GM23338 (cell line): Measurements from ENCODE around the gene NPTXR. TPM values are rescaled to one million over a fixed set of nuclear protein-coding genes. Genes with fewer than 3 reads are reported as not detected.

Source experiments
- ATAC-seq: fragments of 200-7000 bp; cut with Tn5 transposase; 3 replicates; pipeline ENCODE4 v1.9.1; 2020
- DNase-seq: peaks from one replicate; pipeline ENCODE4 v3.0.0-alpha.2; 2015; ENCODE audit warnings: low spot score
- H2AFZ ChIP-seq: fragments of 200-600 bp; sonication (generic); 2 replicates; pipeline ENCODE4 v1.8.0; 2016; ENCODE audit warnings: antibody characterized with exemption, mild to moderate bottlenecking, moderate library complexity
- H3F3A ChIP-seq: fragments of 200-600 bp; sonication (generic); replicated peaks from 2 replicates; pipeline ENCODE4 v1.8.0; 2017; ENCODE audit warnings: antibody characterized with exemption, mixed run types, low read depth
- H3K27ac ChIP-seq: fragments of 200-600 bp; sonication (generic); 2 replicates; pipeline ENCODE4 v1.6.1; 2016; ENCODE audit warnings: low read depth
- H3K27me3 ChIP-seq: fragments of 200-600 bp; sonication (generic); 2 replicates; pipeline ENCODE4 v1.8.0; 2016; ENCODE audit warnings: mild to moderate bottlenecking, mixed run types, moderate library complexity; ENCODE audit not compliant: insufficient read depth
- H3K36me3 ChIP-seq: fragments of 200-600 bp; sonication (generic); 2 replicates; pipeline ENCODE4 v1.8.0; 2016; ENCODE audit warnings: mild to moderate bottlenecking; ENCODE audit not compliant: insufficient read depth
- H3K4me1 ChIP-seq: fragments of 200-600 bp; sonication (generic); 2 replicates; pipeline ENCODE4 v1.8.0; 2016; ENCODE audit warnings: mild to moderate bottlenecking, moderate library complexity; ENCODE audit not compliant: insufficient read depth
- H3K4me2 ChIP-seq: fragments of 200-600 bp; sonication (generic); 2 replicates; pipeline ENCODE4 v1.7.1; 2017; ENCODE audit warnings: mixed run types
- H3K4me3 ChIP-seq: fragments of 200-600 bp; sonication (generic); 2 replicates; pipeline ENCODE4 v1.6.1; 2016; ENCODE audit warnings: mixed run types
- H3K79me2 ChIP-seq: fragments of 200-600 bp; sonication (generic); replicated peaks from 2 replicates; pipeline ENCODE4 v1.8.0; 2017; ENCODE audit warnings: mild to moderate bottlenecking; ENCODE audit not compliant: insufficient read depth
- H3K9me2 ChIP-seq: fragments of 200-600 bp; sonication (generic); 2 replicates; pipeline ENCODE4 v1.8.0; 2017; ENCODE audit not compliant: insufficient read depth
- H4K20me1 ChIP-seq: fragments of 200-600 bp; sonication (generic); replicated peaks from 2 replicates; pipeline ENCODE4 v1.8.0; 2017; ENCODE audit warnings: mild to moderate bottlenecking; ENCODE audit not compliant: insufficient read depth
- H3K27ac Mint-ChIP-seq: 2 replicates; pipeline ENCODE4 v1.8.0; 2020; ENCODE audit warnings: inconsistent platforms, mild to moderate bottlenecking, moderate library complexity, mixed read lengths
- H3K27me3 Mint-ChIP-seq: 3 replicates; pipeline ENCODE4 v1.8.0; 2022; ENCODE audit warnings: low read depth, mild to moderate bottlenecking, moderate library complexity, mixed read lengths, inconsistent platforms; ENCODE audit not compliant: insufficient read depth, poor library complexity
- H3K36me3 Mint-ChIP-seq: 3 replicates; pipeline ENCODE4 v1.8.0; 2021; ENCODE audit warnings: low read depth, mild to moderate bottlenecking, inconsistent platforms, moderate library complexity, mixed read lengths
- H3K4me1 Mint-ChIP-seq: 3 replicates; pipeline ENCODE4 v1.8.0; 2020; ENCODE audit warnings: mild to moderate bottlenecking, inconsistent platforms, mixed read lengths
- H3K4me3 Mint-ChIP-seq: 3 replicates; pipeline ENCODE4 v1.8.0; 2021; ENCODE audit warnings: moderate library complexity, mild to moderate bottlenecking, inconsistent platforms, mixed read lengths
- H3K9me3 Mint-ChIP-seq: 3 replicates; pipeline ENCODE4 v1.8.0; 2020; ENCODE audit warnings: moderate library complexity, mild to moderate bottlenecking, inconsistent platforms, mixed read lengths
- CREB1 ChIP-seq: fragments of 250-450 bp; sonication (Bioruptor Pico); IDR thresholded peaks from 2 replicates; pipeline ENCODE4 v1.5.0; 2020; ENCODE audit warnings: low read depth, mild to moderate bottlenecking, moderate library complexity
- ETS1 ChIP-seq: IDR thresholded peaks from 2 replicates; pipeline ENCODE4 v1.6.1; 2016; ENCODE audit warnings: antibody characterized with exemption
- EZH2 ChIP-seq: fragments of 200-600 bp; sonication (generic); IDR thresholded peaks from one replicate; pipeline ENCODE4 v1.8.0; 2017; ENCODE audit warnings: antibody characterized with exemption, mild to moderate bottlenecking, low read depth; ENCODE audit not compliant: unreplicated experiment
- JUNB ChIP-seq: IDR thresholded peaks from one replicate; pipeline ENCODE4 v1.6.1; 2016; ENCODE audit warnings: antibody characterized with exemption; ENCODE audit not compliant: unreplicated experiment
- NANOG ChIP-seq: IDR thresholded peaks from 2 replicates; pipeline ENCODE4 v1.6.1; 2016; ENCODE audit warnings: antibody characterized with exemption, borderline replicate concordance
- POLR2AphosphoS5 ChIP-seq: IDR thresholded peaks from 2 replicates; pipeline ENCODE4 v1.6.1; 2016; ENCODE audit warnings: antibody characterized with exemption, low read depth
- STAT1 ChIP-seq: IDR thresholded peaks from one replicate; pipeline ENCODE4 v1.6.1; 2016; ENCODE audit warnings: antibody characterized with exemption; ENCODE audit not compliant: unreplicated experiment
- ZNF114 ChIP-seq: fragments of 250-450 bp; sonication (Bioruptor Pico); IDR thresholded peaks from 2 replicates; pipeline ENCODE4 v1.5.0; 2020; ENCODE audit warnings: mild to moderate bottlenecking, moderate library complexity
- ZNF331 ChIP-seq: fragments of 250-450 bp; sonication (Bioruptor Pico); IDR thresholded peaks from 2 replicates; pipeline ENCODE4 v1.5.0; 2020; ENCODE audit warnings: low read depth, mild to moderate bottlenecking, moderate library complexity
- ZNF462 ChIP-seq: fragments of 250-450 bp; sonication (Bioruptor Pico); IDR thresholded peaks from 2 replicates; pipeline ENCODE4 v1.5.0; 2020; ENCODE audit warnings: mild to moderate bottlenecking, moderate library complexity
- polyA plus RNA-seq: library from polyadenylated mRNA; unstranded; fragments of >200 nt; fragmentation: Nextera tagmentation; extraction: Ambion mirVana; gene quantifications from 2 replicates; pipeline ENCODE4 v1.2.1, GENCODE V29; 2016
- total RNA-seq: library from RNA; depleted of rRNA; stranded (reverse); fragments of >200 nt; shearing (Covaris generic); gene quantifications from 2 replicates; pipeline ENCODE4 v1.2.3, GENCODE V29; 2014

Gene NPTXR
- total and polyA plus RNA-seq, 2 experiments from 2014 or later: 0.89 to 13.4 TPM

- DNase-seq (no peak), ATAC-seq (no peak)
- no peaks in the 10 kb centered on the region; the same call in 2 of the 3 replicates for H3K9me3 Mint-ChIP-seq
- Histone ChIP-seq H4K20me1 (no peaks in the 10 kb centered on the region), H3K4me3 (no peak overlapping the region), H3K27me3 (no peaks in the 10 kb centered on the region), H3K9me2 (no peaks in the 10 kb centered on the region), H3K79me2 (no peaks in the 10 kb centered on the region), H3K36me3 (no peaks in the 10 kb centered on the region), H3F3A (no peaks in the 10 kb centered on the region), H3K27ac (no peak overlapping the region), H3K4me2 (no peak overlapping the region), H2AFZ (no peak overlapping the region), H3K4me1 (peaks cover 5% of the 10 kb centered on the region)
- no peak overlapping the region for H3K4me3 Mint-ChIP-seq
- peaks cover 19% of the 10 kb centered on the region for H3K27me3 Mint-ChIP-seq
- H3K27ac Mint-ChIP-seq: no peak overlapping the region
- H3K4me1 Mint-ChIP-seq: peaks cover 9% of the 10 kb centered on the region
- H3K36me3 Mint-ChIP-seq: no peaks in the 10 kb centered on the region; the same call in 2 of the 3 replicates
- no peak for TF ChIP-seq ZNF462 (CRISPR knock-in tag)
- TF ChIP-seq ETS1: no peak
- no peak for TF ChIP-seq POLR2AphosphoS5
- TF ChIP-seq CREB1: no peak
- TF ChIP-seq ZNF114: no peak
- no peak for TF ChIP-seq NANOG
- TF ChIP-seq JUNB: no peak
- TF ChIP-seq ZNF331 (CRISPR knock-in tag): no peak
- no peak for TF ChIP-seq EZH2
- TF ChIP-seq STAT1: no peak
Measured at GRCh38 chr22:38830845-38831108, 13.1 kb downstream of the NPTXR start.
